ENCODE data around the gene FBXO24. TPM values are rescaled to one million over a fixed set of nuclear protein-coding genes. Genes with fewer than 3 reads are reported as not detected.

FBXO24 gene
- total RNA-seq, 4 donors from 2014 or later: 2.9 to 4.9 TPM; not detected in 2

DNA sequence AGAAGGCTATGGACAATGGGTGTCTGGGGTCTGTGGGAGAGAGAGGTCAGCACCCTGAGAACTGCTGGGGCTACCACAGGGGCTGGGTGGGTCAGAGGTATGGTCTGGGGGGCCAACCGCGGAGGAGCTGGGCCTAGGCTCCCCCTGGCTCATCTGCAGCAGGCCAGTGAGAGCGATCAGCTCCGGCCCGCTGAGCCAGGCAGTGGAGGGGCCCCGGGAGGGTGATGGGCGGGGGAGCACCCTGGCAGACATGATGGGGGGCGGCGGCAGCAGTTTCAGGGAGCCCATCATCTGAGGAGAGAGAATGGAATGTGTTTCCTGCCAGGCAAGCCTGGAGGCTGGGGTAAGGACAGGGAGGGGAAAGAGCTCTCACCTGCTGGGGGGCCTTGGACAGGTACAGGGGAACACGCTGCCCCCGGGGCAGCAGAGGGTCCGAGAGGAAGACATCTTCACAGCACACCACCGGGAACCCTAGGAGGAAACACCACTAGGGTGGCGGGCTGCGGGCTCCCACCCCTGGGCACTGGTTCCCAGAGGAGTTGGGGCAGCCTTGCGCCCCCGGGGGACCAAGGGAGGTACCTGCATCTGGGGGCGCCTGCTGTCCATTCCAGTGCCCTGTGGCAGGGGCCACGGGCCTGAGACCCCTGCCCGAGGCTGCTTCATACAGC lies 13.7 kb upstream of the FBXO24 start:
- H3K27ac ChIP-seq: no peak overlapping the region
- no peak for DNase-seq
- no peaks in the 10 kb centered on the region for H3K27me3 ChIP-seq
- no peak overlapping the region for H3K4me3 ChIP-seq
- no peaks in the 10 kb centered on the region for H3K9me3 ChIP-seq
- intact Hi-C loops (cut with DNase I; ENCODE audit: low total_unique reads): no loop called here
- H3K36me3 ChIP-seq: no peaks in the 10 kb centered on the region
- H3K4me1 ChIP-seq: peaks cover 0 to 3% of the 10 kb centered on the region in 2 donors
- TF ChIP-seq, protein P1, sequence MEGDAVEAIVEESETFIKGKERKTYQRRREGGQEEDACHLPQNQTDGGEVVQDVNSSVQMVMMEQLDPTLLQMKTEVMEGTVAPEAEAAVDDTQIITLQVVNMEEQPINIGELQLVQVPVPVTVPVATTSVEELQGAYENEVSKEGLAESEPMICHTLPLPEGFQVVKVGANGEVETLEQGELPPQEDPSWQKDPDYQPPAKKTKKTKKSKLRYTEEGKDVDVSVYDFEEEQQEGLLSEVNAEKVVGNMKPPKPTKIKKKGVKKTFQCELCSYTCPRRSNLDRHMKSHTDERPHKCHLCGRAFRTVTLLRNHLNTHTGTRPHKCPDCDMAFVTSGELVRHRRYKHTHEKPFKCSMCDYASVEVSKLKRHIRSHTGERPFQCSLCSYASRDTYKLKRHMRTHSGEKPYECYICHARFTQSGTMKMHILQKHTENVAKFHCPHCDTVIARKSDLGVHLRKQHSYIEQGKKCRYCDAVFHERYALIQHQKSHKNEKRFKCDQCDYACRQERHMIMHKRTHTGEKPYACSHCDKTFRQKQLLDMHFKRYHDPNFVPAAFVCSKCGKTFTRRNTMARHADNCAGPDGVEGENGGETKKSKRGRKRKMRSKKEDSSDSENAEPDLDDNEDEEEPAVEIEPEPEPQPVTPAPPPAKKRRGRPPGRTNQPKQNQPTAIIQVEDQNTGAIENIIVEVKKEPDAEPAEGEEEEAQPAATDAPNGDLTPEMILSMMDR (IDR thresholded peaks at IDR 0.05): no peak
- TF ChIP-seq POLR2A (IDR thresholded peaks at IDR 0.05): no peak

- Histone ChIP-seq H3K4me1 (peaks cover 0 to 3% of the 10 kb centered on the region in 2 donors), H3K4me3 (no peak overlapping the region), H3K27me3 (no peaks in the 10 kb centered on the region), H3K27ac (no peak overlapping the region), H3K36me3 (no peaks in the 10 kb centered on the region), H3K9me3 (no peaks in the 10 kb centered on the region)
- intact Hi-C loops (cut with DNase I; ENCODE audit: low total_unique reads): no loop called here
- no peak for DNase-seq
- TF ChIP-seq, protein P1 (IDR thresholded peaks at IDR 0.05): no peak
- TF ChIP-seq POLR2A (IDR thresholded peaks at IDR 0.05): no peak
Observed at GRCh38 chr7:100572949-100573675, 13.0 kb upstream of the FBXO24 start.

DNA sequence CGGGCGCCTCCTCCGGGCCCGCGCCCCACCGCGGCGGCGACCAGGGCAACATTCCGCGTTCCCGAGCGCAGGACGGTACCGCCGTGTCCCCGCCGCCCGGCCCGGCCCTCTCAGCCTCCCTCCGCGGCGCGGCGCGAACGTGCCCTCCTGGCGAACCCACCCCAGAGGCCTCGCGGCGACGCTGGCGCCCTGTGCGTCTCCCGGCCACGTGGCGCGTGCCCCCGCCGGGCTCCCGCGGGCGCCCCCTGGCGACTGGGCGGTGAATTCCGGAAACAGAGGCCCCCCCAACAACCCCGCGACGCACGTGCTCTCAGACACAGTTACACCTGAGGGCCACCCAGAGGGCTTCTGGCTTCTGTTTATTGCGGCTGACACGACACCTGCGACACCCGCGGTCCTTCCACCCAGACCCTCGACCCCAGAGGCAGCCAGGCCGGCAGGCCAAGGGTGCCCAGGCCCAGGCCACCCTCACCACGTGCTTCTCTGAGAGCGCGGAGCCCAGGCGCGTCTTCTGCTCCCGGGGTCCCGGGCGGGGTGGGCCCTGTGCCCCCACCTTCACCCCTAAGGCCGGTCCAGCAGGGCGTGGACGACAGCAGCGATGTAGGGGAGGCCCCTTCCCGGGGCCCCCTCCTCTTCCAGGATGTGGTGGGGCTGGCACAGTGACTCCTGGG lies 12.3 kb upstream of the FBXO24 start, which contains the start of gene SAP25:
Gene SAP25 (minus strand): TSS at position 210 of the 671 bp plus-strand sequence. CDS start 158 bp downstream, at position 52.
- H3K9me3 ChIP-seq: no peaks in the 10 kb centered on the region
- no peak for TF ChIP-seq POLR2A (IDR thresholded peaks at IDR 0.05)
- TF ChIP-seq, protein P1 (IDR thresholded peaks at IDR 0.05): no peak
- H3K36me3 ChIP-seq: no peaks in the 10 kb centered on the region
- no peaks in the 10 kb centered on the region for H3K27me3 ChIP-seq
- no peak for DNase-seq
- H3K27ac ChIP-seq: no peak within 1 kb of the TSS
- H3K4me1 ChIP-seq: peaks cover 0 to 3% of the 10 kb centered on the region in 2 donors
- intact Hi-C loops (cut with DNase I; ENCODE audit: low total_unique reads): no loop called here
- no peak within 1 kb of the TSS for H3K4me3 ChIP-seq

- Histone ChIP-seq H3K4me1 (peaks cover 0 to 3% of the 10 kb centered on the region in 2 donors), H3K9me3 (no peaks in the 10 kb centered on the region), H3K4me3 (no peak overlapping the region), H3K27me3 (no peaks in the 10 kb centered on the region), H3K36me3 (no peaks in the 10 kb centered on the region), H3K27ac (no peak overlapping the region)
- peak in 1 of 2 donors; percentile 23 for DNase-seq
- intact Hi-C loops (cut with DNase I; ENCODE audit: low total_unique reads): no loop called here
- TF ChIP-seq, protein P1 (IDR thresholded peaks at IDR 0.05): no peak
- TF ChIP-seq POLR2A (IDR thresholded peaks at IDR 0.05): no peak
Observed at GRCh38 chr7:100574362-100575205, 11.5 kb upstream of the FBXO24 start.
